ENCODE results near the gene BANK1.

BANK1 gene

GRCh38 chr4:101989551-101989950 lies 199.0 kb downstream of the BANK1 start:
- Histone ChIP-seq H3K9me3 (ENCODE audit: control insufficient read depth in 1 of 2, low read length in 2 of 2) (no peaks in the 10 kb centered on the region), H3K4me3 (ENCODE audit: low read depth in 1 of 2, low read length in 2 of 2) (no peak overlapping the region), H3K27ac (ENCODE audit: low read depth, low read length) (no peak overlapping the region), H3K9ac (ENCODE audit: low read depth in 1 of 2, low read length in 2 of 2) (no peak overlapping the region), H3K36me3 (ENCODE audit: control insufficient read depth in 1 of 2, insufficient read depth in 2 of 2, low read length in 2 of 2) (no peaks in the 10 kb centered on the region), H3K4me1 (ENCODE audit: control insufficient read depth in 1 of 2, insufficient read depth in 2 of 2, low read length in 2 of 2) (no peaks in the 10 kb centered on the region), H3K27me3 (ENCODE audit: control insufficient read depth in 1 of 2, insufficient read depth in 2 of 2, low read length in 2 of 2) (no peaks in the 10 kb centered on the region)

GRCh38 chr4:101992446-101992845 lies 201.9 kb downstream of the BANK1 start:
- Histone ChIP-seq H3K27me3 (ENCODE audit: control insufficient read depth in 1 of 2, insufficient read depth in 2 of 2, low read length in 2 of 2) (no peaks in the 10 kb centered on the region), H3K9ac (ENCODE audit: low read depth in 1 of 2, low read length in 2 of 2) (no peak overlapping the region), H3K9me3 (ENCODE audit: control insufficient read depth in 1 of 2, low read length in 2 of 2) (no peaks in the 10 kb centered on the region), H3K4me3 (ENCODE audit: low read depth in 1 of 2, low read length in 2 of 2) (no peak overlapping the region), H3K27ac (ENCODE audit: low read depth, low read length) (no peak overlapping the region), H3K36me3 (ENCODE audit: control insufficient read depth in 1 of 2, insufficient read depth in 2 of 2, low read length in 2 of 2) (no peaks in the 10 kb centered on the region), H3K4me1 (ENCODE audit: control insufficient read depth in 1 of 2, insufficient read depth in 2 of 2, low read length in 2 of 2) (no peaks in the 10 kb centered on the region)

GRCh38 chr4:101993002-101993841 lies 202.7 kb downstream of the BANK1 start:
- Histone ChIP-seq H3K36me3 (ENCODE audit: control insufficient read depth in 1 of 2, insufficient read depth in 2 of 2, low read length in 2 of 2) (no peaks in the 10 kb centered on the region), H3K9ac (ENCODE audit: low read depth in 1 of 2, low read length in 2 of 2) (no peak overlapping the region), H3K4me3 (ENCODE audit: low read depth in 1 of 2, low read length in 2 of 2) (no peak overlapping the region), H3K27me3 (ENCODE audit: control insufficient read depth in 1 of 2, insufficient read depth in 2 of 2, low read length in 2 of 2) (no peaks in the 10 kb centered on the region), H3K27ac (ENCODE audit: low read depth, low read length) (no peak overlapping the region), H3K9me3 (ENCODE audit: control insufficient read depth in 1 of 2, low read length in 2 of 2) (no peaks in the 10 kb centered on the region), H3K4me1 (ENCODE audit: control insufficient read depth in 1 of 2, insufficient read depth in 2 of 2, low read length in 2 of 2) (no peaks in the 10 kb centered on the region)

GRCh38 chr4:101993842-101994775 lies 203.6 kb downstream of the BANK1 start:
- Histone ChIP-seq H3K27me3 (ENCODE audit: control insufficient read depth in 1 of 2, insufficient read depth in 2 of 2, low read length in 2 of 2) (no peaks in the 10 kb centered on the region), H3K9ac (ENCODE audit: low read depth in 1 of 2, low read length in 2 of 2) (no peak overlapping the region), H3K27ac (ENCODE audit: low read depth, low read length) (no peak overlapping the region), H3K4me1 (ENCODE audit: control insufficient read depth in 1 of 2, insufficient read depth in 2 of 2, low read length in 2 of 2) (no peaks in the 10 kb centered on the region), H3K4me3 (ENCODE audit: low read depth in 1 of 2, low read length in 2 of 2) (no peak overlapping the region), H3K9me3 (ENCODE audit: control insufficient read depth in 1 of 2, low read length in 2 of 2) (no peaks in the 10 kb centered on the region), H3K36me3 (ENCODE audit: control insufficient read depth in 1 of 2, insufficient read depth in 2 of 2, low read length in 2 of 2) (no peaks in the 10 kb centered on the region)

GRCh38 chr4:102007959-102008425 lies 217.5 kb downstream of the BANK1 start:
- no peaks in the 10 kb centered on the region for H3K9me3 ChIP-seq (ENCODE audit: control insufficient read depth in 1 of 2, low read length in 2 of 2)
- no peak overlapping the region for H3K27ac ChIP-seq (ENCODE audit: low read depth, low read length)
- H3K27me3 ChIP-seq (ENCODE audit: control insufficient read depth in 1 of 2, insufficient read depth in 2 of 2, low read length in 2 of 2), result no peaks in the 10 kb centered on the region
- H3K4me3 ChIP-seq (ENCODE audit: low read depth in 1 of 2, low read length in 2 of 2), result no peak overlapping the region
- no peaks in the 10 kb centered on the region for H3K4me1 ChIP-seq (ENCODE audit: control insufficient read depth in 1 of 2, insufficient read depth in 2 of 2, low read length in 2 of 2)
- H3K36me3 ChIP-seq (ENCODE audit: control insufficient read depth in 1 of 2, insufficient read depth in 2 of 2, low read length in 2 of 2), result no peaks in the 10 kb centered on the region
- no peak overlapping the region for H3K9ac ChIP-seq (ENCODE audit: low read depth in 1 of 2, low read length in 2 of 2)

- H3K36me3 ChIP-seq (ENCODE audit: control insufficient read depth in 1 of 2, insufficient read depth in 2 of 2, low read length in 2 of 2), result no peaks in the 10 kb centered on the region
- H3K27me3 ChIP-seq (ENCODE audit: control insufficient read depth in 1 of 2, insufficient read depth in 2 of 2, low read length in 2 of 2), result no peaks in the 10 kb centered on the region
- H3K9me3 ChIP-seq (ENCODE audit: control insufficient read depth in 1 of 2, low read length in 2 of 2), result no peaks in the 10 kb centered on the region
- H3K4me1 ChIP-seq (ENCODE audit: control insufficient read depth in 1 of 2, insufficient read depth in 2 of 2, low read length in 2 of 2), result no peaks in the 10 kb centered on the region
- no peak overlapping the region for H3K27ac ChIP-seq (ENCODE audit: low read depth, low read length)
- H3K4me3 ChIP-seq (ENCODE audit: low read depth in 1 of 2, low read length in 2 of 2), result no peak overlapping the region
- no peak overlapping the region for H3K9ac ChIP-seq (ENCODE audit: low read depth in 1 of 2, low read length in 2 of 2)
Observed at GRCh38 chr4:102008711-102009110, 218.2 kb downstream of the BANK1 start.

- no peaks in the 10 kb centered on the region for H3K36me3 ChIP-seq (ENCODE audit: control insufficient read depth in 1 of 2, insufficient read depth in 2 of 2, low read length in 2 of 2)
- no peak overlapping the region for H3K27ac ChIP-seq (ENCODE audit: low read depth, low read length)
Observed at GRCh38 chr4:102022343-102022742, 231.8 kb downstream of the BANK1 start.

GRCh38 chr4:102027961-102028360 lies 237.4 kb downstream of the BANK1 start:
- Histone ChIP-seq H3K27ac (ENCODE audit: low read depth, low read length) (no peak overlapping the region), H3K27me3 (ENCODE audit: control insufficient read depth in 1 of 2, insufficient read depth in 2 of 2, low read length in 2 of 2) (no peaks in the 10 kb centered on the region), H3K9ac (ENCODE audit: low read depth in 1 of 2, low read length in 2 of 2) (no peak overlapping the region), H3K4me1 (ENCODE audit: control insufficient read depth in 1 of 2, insufficient read depth in 2 of 2, low read length in 2 of 2) (no peaks in the 10 kb centered on the region), H3K4me3 (ENCODE audit: low read depth in 1 of 2, low read length in 2 of 2) (no peak overlapping the region), H3K9me3 (ENCODE audit: control insufficient read depth in 1 of 2, low read length in 2 of 2) (no peaks in the 10 kb centered on the region), H3K36me3 (ENCODE audit: control insufficient read depth in 1 of 2, insufficient read depth in 2 of 2, low read length in 2 of 2) (no peaks in the 10 kb centered on the region)

More at GRCh38 chr4:102022343-102022742, 231.8 kb downstream of the BANK1 start:
- Histone ChIP-seq H3K27me3 (ENCODE audit: control insufficient read depth in 1 of 2, insufficient read depth in 2 of 2, low read length in 2 of 2) (no peaks in the 10 kb centered on the region), H3K4me1 (ENCODE audit: control insufficient read depth in 1 of 2, insufficient read depth in 2 of 2, low read length in 2 of 2) (no peaks in the 10 kb centered on the region), H3K9ac (ENCODE audit: low read depth in 1 of 2, low read length in 2 of 2) (no peak overlapping the region), H3K9me3 (ENCODE audit: control insufficient read depth in 1 of 2, low read length in 2 of 2) (no peaks in the 10 kb centered on the region), H3K4me3 (ENCODE audit: low read depth in 1 of 2, low read length in 2 of 2) (no peak overlapping the region)

- Histone ChIP-seq H3K27ac (ENCODE audit: low read depth, low read length) (no peak overlapping the region), H3K4me1 (ENCODE audit: control insufficient read depth in 1 of 2, insufficient read depth in 2 of 2, low read length in 2 of 2) (no peaks in the 10 kb centered on the region), H3K4me3 (ENCODE audit: low read depth in 1 of 2, low read length in 2 of 2) (no peak overlapping the region), H3K27me3 (ENCODE audit: control insufficient read depth in 1 of 2, insufficient read depth in 2 of 2, low read length in 2 of 2) (no peaks in the 10 kb centered on the region), H3K36me3 (ENCODE audit: control insufficient read depth in 1 of 2, insufficient read depth in 2 of 2, low read length in 2 of 2) (no peaks in the 10 kb centered on the region), H3K9me3 (ENCODE audit: control insufficient read depth in 1 of 2, low read length in 2 of 2) (no peaks in the 10 kb centered on the region), H3K9ac (ENCODE audit: low read depth in 1 of 2, low read length in 2 of 2) (no peak overlapping the region)
Observed at GRCh38 chr4:102031406-102031805, 240.9 kb downstream of the BANK1 start.

- no peaks in the 10 kb centered on the region for H3K27me3 ChIP-seq (ENCODE audit: control insufficient read depth in 1 of 2, insufficient read depth in 2 of 2, low read length in 2 of 2)
- no peaks in the 10 kb centered on the region for H3K4me1 ChIP-seq (ENCODE audit: control insufficient read depth in 1 of 2, insufficient read depth in 2 of 2, low read length in 2 of 2)
- H3K9ac ChIP-seq (ENCODE audit: low read depth in 1 of 2, low read length in 2 of 2), result no peak overlapping the region
- no peaks in the 10 kb centered on the region for H3K36me3 ChIP-seq (ENCODE audit: control insufficient read depth in 1 of 2, insufficient read depth in 2 of 2, low read length in 2 of 2)
- no peak overlapping the region for H3K27ac ChIP-seq (ENCODE audit: low read depth, low read length)
- no peaks in the 10 kb centered on the region for H3K9me3 ChIP-seq (ENCODE audit: control insufficient read depth in 1 of 2, low read length in 2 of 2)
- H3K4me3 ChIP-seq (ENCODE audit: low read depth in 1 of 2, low read length in 2 of 2), result no peak overlapping the region
Observed at GRCh38 chr4:102036016-102036415, 245.5 kb downstream of the BANK1 start.

All from duodenal mucosa (tissue), 2 donors.